Measurements from ENCODE around the gene SLC37A1. TPM values are rescaled to one million over a fixed set of nuclear protein-coding genes. Genes with fewer than 3 reads are reported as not detected.

Gene SLC37A1
- total and polyA plus RNA-seq, 4 donors = 2.0 to 7.2 (median 4.3) TPM

GRCh38 chr21:42593007-42593814, 79.6 kb downstream of the SLC37A1 start:
- Histone ChIP-seq H3K9me3 (ENCODE audit: control insufficient read depth in 4 of 4, low read length in 3 of 4) (no peaks in the 10 kb centered on the region), H3K4me1 (ENCODE audit: control insufficient read depth in 4 of 4, insufficient read depth in 4 of 4, low read length in 3 of 4) (peaks cover 0 to 7% (median 2%) of the 10 kb centered on the region in 4 donors), H3K36me3 (ENCODE audit: control insufficient read depth in 4 of 4, insufficient read depth in 3 of 4, low read depth in 1 of 4, low read length in 3 of 4) (no peaks in the 10 kb centered on the region), H3K4me3 (ENCODE audit: low read depth in 1 of 3, low read length in 3 of 3) (peak overlapping the region in 1 of 3 donors; percentile 43), H3K9ac (ENCODE audit: low read depth in 1 of 2, low read length in 2 of 2) (no peak overlapping the region), H3K27ac (ENCODE audit: low read depth in 1 of 2, low read length in 2 of 2) (peak overlapping the region; percentile 80 to 89), H3K27me3 (ENCODE audit: control insufficient read depth in 4 of 4, insufficient read depth in 4 of 4, low read length in 3 of 4) (no peaks in the 10 kb centered on the region)
- WGBS = 19% methylated on average over 33 of the region's 33 CpGs
- DNase-seq (ENCODE audit: low spot score) = peak; percentile 73
- TF ChIP-seq YY1 (IDR thresholded peaks at IDR 0.05) (no peak), SP1 (IDR thresholded peaks at IDR 0.05) (no peak), JUND (IDR thresholded peaks at IDR 0.05) (no peak), ZBTB33 (IDR thresholded peaks at IDR 0.05) (no peak), RXRA (IDR thresholded peaks at IDR 0.05) (no peak), REST (IDR thresholded peaks at IDR 0.05) (no peak), HNF4G (IDR thresholded peaks at IDR 0.05) (no peak), CTCF (IDR thresholded peaks at IDR 0.05; ENCODE audit: low read depth, low read length, missing input control) (peak; percentile 80), FOXA1 (IDR thresholded peaks at IDR 0.05) (no peak), FOXA2 (IDR thresholded peaks at IDR 0.05) (no peak), GABPA (IDR thresholded peaks at IDR 0.05 in 1 of 2, conservative IDR thresholded peaks at IDR 0.05 in 1 of 2) (no peak), RAD21 (IDR thresholded peaks at IDR 0.05) (peak; percentile 84 to 86), HNF4A (conservative IDR thresholded peaks at IDR 0.05) (no peak), TAF1 (conservative IDR thresholded peaks at IDR 0.05) (no peak), EGR1 (IDR thresholded peaks at IDR 0.05; ENCODE audit: low read depth in 2 of 2) (no peak), NR2F2 (IDR thresholded peaks at IDR 0.05) (no peak), MAX (IDR thresholded peaks at IDR 0.05) (no peak)

All from liver (tissue), 9 donors.